ENCODE measurements around the gene THBS1. TPM values are rescaled to one million over a fixed set of nuclear protein-coding genes. Genes with fewer than 3 reads are reported as not detected.

Gene THBS1
- total RNA-seq, 1 experiment from 2014 or later: 37.1 TPM

DNA sequence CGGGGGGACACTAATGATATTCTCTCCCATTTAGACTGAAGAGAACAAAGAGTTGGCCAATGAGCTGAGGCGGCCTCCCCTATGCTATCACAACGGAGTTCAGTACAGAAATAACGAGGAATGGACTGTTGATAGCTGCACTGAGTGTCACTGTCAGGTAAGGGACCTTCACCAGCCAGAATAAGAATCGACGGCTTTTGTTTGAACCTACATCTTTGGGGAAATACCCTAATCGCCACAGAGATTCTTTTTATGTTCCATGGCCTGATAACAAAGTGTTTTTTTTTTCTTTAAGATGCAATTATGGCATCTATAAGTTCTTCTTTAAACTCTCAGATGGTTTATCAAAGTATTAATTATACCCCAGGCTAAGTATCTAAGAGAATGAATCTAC, 3.4 kb downstream of the THBS1 start:
- POLR2A ChIA-PET: no interaction called here
- ATAC-seq (no peak), DNase-seq (ENCODE audit: low spot score) (no peak)
- peaks cover 66% of the 10 kb centered on the region for H3K36me3 Mint-ChIP-seq
- TF ChIP-seq ZNF219 (CRISPR knock-in tag; IDR thresholded peaks at IDR 0.05; ENCODE audit: borderline replicate concordance): no peak
- no peak for TF ChIP-seq ETV6 (CRISPR knock-in tag; IDR thresholded peaks at IDR 0.05)
- TF ChIP-seq, protein P1, sequence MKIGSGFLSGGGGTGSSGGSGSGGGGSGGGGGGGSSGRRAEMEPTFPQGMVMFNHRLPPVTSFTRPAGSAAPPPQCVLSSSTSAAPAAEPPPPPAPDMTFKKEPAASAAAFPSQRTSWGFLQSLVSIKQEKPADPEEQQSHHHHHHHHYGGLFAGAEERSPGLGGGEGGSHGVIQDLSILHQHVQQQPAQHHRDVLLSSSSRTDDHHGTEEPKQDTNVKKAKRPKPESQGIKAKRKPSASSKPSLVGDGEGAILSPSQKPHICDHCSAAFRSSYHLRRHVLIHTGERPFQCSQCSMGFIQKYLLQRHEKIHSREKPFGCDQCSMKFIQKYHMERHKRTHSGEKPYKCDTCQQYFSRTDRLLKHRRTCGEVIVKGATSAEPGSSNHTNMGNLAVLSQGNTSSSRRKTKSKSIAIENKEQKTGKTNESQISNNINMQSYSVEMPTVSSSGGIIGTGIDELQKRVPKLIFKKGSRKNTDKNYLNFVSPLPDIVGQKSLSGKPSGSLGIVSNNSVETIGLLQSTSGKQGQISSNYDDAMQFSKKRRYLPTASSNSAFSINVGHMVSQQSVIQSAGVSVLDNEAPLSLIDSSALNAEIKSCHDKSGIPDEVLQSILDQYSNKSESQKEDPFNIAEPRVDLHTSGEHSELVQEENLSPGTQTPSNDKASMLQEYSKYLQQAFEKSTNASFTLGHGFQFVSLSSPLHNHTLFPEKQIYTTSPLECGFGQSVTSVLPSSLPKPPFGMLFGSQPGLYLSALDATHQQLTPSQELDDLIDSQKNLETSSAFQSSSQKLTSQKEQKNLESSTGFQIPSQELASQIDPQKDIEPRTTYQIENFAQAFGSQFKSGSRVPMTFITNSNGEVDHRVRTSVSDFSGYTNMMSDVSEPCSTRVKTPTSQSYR (CRISPR knock-in tag; IDR thresholded peaks at IDR 0.05): no peak
- no peak for TF ChIP-seq ZNF423 (CRISPR knock-in tag; IDR thresholded peaks at IDR 0.05)
- no peak for TF ChIP-seq NFE2L1 (CRISPR knock-in tag; IDR thresholded peaks at IDR 0.05)
- TF ChIP-seq PRRX2 (CRISPR knock-in tag; IDR thresholded peaks at IDR 0.05): no peak
- no peak for TF ChIP-seq TEAD1 (CRISPR knock-in tag; IDR thresholded peaks at IDR 0.05)
- no peak for TF ChIP-seq PRDM15 (CRISPR knock-in tag; IDR thresholded peaks at IDR 0.05)
- TF ChIP-seq IRF2 (CRISPR knock-in tag; IDR thresholded peaks at IDR 0.05; ENCODE audit: borderline replicate concordance, low read depth): no peak
- no peak for TF ChIP-seq SMAD4 (CRISPR knock-in tag; IDR thresholded peaks at IDR 0.05)
- no peak for TF ChIP-seq ZNF121 (CRISPR knock-in tag; IDR thresholded peaks at IDR 0.05)
- no peak for TF ChIP-seq ZNF396 (CRISPR knock-in tag; IDR thresholded peaks at IDR 0.05; ENCODE audit: borderline replicate concordance)
- TF ChIP-seq, protein P2, sequence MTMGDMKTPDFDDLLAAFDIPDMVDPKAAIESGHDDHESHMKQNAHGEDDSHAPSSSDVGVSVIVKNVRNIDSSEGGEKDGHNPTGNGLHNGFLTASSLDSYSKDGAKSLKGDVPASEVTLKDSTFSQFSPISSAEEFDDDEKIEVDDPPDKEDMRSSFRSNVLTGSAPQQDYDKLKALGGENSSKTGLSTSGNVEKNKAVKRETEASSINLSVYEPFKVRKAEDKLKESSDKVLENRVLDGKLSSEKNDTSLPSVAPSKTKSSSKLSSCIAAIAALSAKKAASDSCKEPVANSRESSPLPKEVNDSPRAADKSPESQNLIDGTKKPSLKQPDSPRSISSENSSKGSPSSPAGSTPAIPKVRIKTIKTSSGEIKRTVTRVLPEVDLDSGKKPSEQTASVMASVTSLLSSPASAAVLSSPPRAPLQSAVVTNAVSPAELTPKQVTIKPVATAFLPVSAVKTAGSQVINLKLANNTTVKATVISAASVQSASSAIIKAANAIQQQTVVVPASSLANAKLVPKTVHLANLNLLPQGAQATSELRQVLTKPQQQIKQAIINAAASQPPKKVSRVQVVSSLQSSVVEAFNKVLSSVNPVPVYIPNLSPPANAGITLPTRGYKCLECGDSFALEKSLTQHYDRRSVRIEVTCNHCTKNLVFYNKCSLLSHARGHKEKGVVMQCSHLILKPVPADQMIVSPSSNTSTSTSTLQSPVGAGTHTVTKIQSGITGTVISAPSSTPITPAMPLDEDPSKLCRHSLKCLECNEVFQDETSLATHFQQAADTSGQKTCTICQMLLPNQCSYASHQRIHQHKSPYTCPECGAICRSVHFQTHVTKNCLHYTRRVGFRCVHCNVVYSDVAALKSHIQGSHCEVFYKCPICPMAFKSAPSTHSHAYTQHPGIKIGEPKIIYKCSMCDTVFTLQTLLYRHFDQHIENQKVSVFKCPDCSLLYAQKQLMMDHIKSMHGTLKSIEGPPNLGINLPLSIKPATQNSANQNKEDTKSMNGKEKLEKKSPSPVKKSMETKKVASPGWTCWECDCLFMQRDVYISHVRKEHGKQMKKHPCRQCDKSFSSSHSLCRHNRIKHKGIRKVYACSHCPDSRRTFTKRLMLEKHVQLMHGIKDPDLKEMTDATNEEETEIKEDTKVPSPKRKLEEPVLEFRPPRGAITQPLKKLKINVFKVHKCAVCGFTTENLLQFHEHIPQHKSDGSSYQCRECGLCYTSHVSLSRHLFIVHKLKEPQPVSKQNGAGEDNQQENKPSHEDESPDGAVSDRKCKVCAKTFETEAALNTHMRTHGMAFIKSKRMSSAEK (CRISPR knock-in tag; IDR thresholded peaks at IDR 0.05; ENCODE audit: borderline replicate concordance): no peak
- no peak for TF ChIP-seq HMGA2 (CRISPR knock-in tag; IDR thresholded peaks at IDR 0.05)
- no peak for TF ChIP-seq AR (CRISPR knock-in tag; IDR thresholded peaks at IDR 0.05)
- TF ChIP-seq GTF2I (CRISPR knock-in tag; conservative IDR thresholded peaks at IDR 0.05): no peak
- TF ChIP-seq, protein P3, sequence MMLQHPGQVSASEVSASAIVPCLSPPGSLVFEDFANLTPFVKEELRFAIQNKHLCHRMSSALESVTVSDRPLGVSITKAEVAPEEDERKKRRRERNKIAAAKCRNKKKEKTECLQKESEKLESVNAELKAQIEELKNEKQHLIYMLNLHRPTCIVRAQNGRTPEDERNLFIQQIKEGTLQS (CRISPR knock-in tag; conservative IDR thresholded peaks at IDR 0.05): no peak
- no peak for TF ChIP-seq ZMAT4 (CRISPR knock-in tag; IDR thresholded peaks at IDR 0.05)
- no peak for TF ChIP-seq MYBL2 (CRISPR knock-in tag; IDR thresholded peaks at IDR 0.05)
- no peak overlapping the region for H3K4me3 Mint-ChIP-seq
- peaks cover 4% of the 10 kb centered on the region for H3K27me3 Mint-ChIP-seq (ENCODE audit: low read depth)
- CTCF ChIA-PET: no interaction called here
- H3K4me1 Mint-ChIP-seq: peaks cover 20% of the 10 kb centered on the region
- H3K9me3 Mint-ChIP-seq: no peaks in the 10 kb centered on the region
- H3K27ac Mint-ChIP-seq: no peak overlapping the region
